Cardiac muscle cell (in vitro differentiated cells and primary cell): ENCODE data around the gene MYOD1. TPM values are rescaled to one million over a fixed set of nuclear protein-coding genes. Genes with fewer than 3 reads are reported as not detected.

ENCODE experiments used
- DNase-seq, 2 donors: peaks; one replicate each; pipeline versions ENCODE4 v3.0.0 to v3.0.0-alpha.2; 2010 to 2017; ENCODE audit warnings: low read depth in 1 of 2, low spot score in 1 of 2
- H3K27ac ChIP-seq: fragments of 200-600 bp; sonication (generic); 2 replicates; pipeline ENCODE4 v1.5.1; 2016
- H3K27me3 ChIP-seq: fragments of 200-600 bp; sonication (generic); 2 replicates; pipeline ENCODE4 v1.6.0; 2016; ENCODE audit warnings: control low read depth
- H3K36me3 ChIP-seq: fragments of 200-600 bp; sonication (generic); 2 replicates; pipeline ENCODE4 v1.5.1; 2016; ENCODE audit warnings: control low read depth
- H3K4me1 ChIP-seq: fragments of 200-600 bp; sonication (generic); 2 replicates; pipeline ENCODE4 v1.8.1; 2017; ENCODE audit warnings: low read depth, mild to moderate bottlenecking, mixed run types
- H3K4me3 ChIP-seq: fragments of 200-600 bp; sonication (generic); 2 replicates; pipeline ENCODE4 v1.5.1; 2016; ENCODE audit warnings: mild to moderate bottlenecking
- H3K9me3 ChIP-seq: fragments of 200-600 bp; sonication (generic); 2 replicates; pipeline ENCODE4 v1.5.1; 2017; ENCODE audit warnings: low read depth, mild to moderate bottlenecking, control low read depth
- polyA plus RNA-seq: library from polyadenylated mRNA; unstranded; fragments of >200 nt; fragmentation: Nextera tagmentation; extraction: Ambion mirVana; gene quantifications from 2 replicates; pipeline ENCODE4 v1.2.1, GENCODE V29; 2016
- total RNA-seq: library from RNA; depleted of rRNA; stranded (reverse); fragments of >200 nt; gene quantifications from 2 replicates; pipeline ENCODE4 v1.2.3, GENCODE V29; 2016
- TF ChIP-seq, protein P1 (sequence below): IDR thresholded peaks from 2 replicates; pipeline ENCODE4 v1.5.1; 2012; ENCODE audit warnings: low read depth, mild to moderate bottlenecking, low read length

MYOD1 gene
- total and polyA plus RNA-seq, 2 experiments from 2014 or later, result not detected

DNA sequence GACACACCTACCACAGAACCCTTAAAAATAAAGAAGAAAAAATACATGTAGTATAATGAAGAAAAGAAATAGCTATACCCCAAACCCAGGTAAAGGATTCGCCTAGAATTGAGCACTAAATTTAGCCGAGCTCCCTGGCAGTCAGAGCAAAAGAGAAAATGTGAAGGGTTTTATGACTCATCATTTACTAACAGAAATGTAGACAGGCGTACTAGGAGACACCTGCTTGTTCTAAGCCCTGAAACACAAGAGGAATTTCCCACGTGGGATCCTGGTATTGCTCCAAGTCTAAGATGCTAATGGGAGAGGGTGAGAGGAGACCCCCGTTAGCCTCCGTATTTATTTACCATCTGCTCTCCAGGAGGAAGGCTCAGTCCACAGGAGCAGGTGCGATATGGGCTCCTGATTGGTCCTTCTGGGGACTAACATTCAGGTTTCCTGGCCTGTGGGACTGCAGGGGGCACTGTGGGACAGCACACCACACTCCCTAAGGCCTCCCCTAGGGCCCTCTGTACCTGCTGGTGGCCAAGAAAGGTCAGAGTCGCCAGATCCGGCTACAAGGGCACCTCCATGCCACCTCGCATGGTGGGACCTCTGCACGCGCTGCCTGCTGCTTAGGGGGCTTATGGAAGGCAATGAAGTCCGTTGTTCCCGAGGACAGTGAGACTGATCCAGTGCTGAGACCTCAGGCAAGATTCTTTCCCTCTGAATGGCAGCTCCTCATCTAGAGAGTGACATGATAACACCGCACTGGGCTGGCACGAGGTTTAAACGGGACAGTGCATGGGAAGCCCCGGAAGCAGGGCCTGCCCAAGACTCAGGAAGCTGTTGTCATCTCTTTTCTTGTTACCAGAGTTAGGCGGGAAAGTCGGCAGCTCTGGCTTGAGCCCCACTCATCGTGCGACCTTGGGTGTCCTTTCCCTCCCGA lies 41.0 kb downstream of the MYOD1 start:
- Histone ChIP-seq H3K4me3 (no peak overlapping the region), H3K27me3 (peaks cover 12% of the 10 kb centered on the region), H3K4me1 (no peaks in the 10 kb centered on the region), H3K9me3 (no peaks in the 10 kb centered on the region), H3K36me3 (no peaks in the 10 kb centered on the region), H3K27ac (no peak overlapping the region)
- TF ChIP-seq, protein P1, sequence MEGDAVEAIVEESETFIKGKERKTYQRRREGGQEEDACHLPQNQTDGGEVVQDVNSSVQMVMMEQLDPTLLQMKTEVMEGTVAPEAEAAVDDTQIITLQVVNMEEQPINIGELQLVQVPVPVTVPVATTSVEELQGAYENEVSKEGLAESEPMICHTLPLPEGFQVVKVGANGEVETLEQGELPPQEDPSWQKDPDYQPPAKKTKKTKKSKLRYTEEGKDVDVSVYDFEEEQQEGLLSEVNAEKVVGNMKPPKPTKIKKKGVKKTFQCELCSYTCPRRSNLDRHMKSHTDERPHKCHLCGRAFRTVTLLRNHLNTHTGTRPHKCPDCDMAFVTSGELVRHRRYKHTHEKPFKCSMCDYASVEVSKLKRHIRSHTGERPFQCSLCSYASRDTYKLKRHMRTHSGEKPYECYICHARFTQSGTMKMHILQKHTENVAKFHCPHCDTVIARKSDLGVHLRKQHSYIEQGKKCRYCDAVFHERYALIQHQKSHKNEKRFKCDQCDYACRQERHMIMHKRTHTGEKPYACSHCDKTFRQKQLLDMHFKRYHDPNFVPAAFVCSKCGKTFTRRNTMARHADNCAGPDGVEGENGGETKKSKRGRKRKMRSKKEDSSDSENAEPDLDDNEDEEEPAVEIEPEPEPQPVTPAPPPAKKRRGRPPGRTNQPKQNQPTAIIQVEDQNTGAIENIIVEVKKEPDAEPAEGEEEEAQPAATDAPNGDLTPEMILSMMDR, result peak; percentile 72
- DNase-seq, result peak; percentile 55 to 78

DNA sequence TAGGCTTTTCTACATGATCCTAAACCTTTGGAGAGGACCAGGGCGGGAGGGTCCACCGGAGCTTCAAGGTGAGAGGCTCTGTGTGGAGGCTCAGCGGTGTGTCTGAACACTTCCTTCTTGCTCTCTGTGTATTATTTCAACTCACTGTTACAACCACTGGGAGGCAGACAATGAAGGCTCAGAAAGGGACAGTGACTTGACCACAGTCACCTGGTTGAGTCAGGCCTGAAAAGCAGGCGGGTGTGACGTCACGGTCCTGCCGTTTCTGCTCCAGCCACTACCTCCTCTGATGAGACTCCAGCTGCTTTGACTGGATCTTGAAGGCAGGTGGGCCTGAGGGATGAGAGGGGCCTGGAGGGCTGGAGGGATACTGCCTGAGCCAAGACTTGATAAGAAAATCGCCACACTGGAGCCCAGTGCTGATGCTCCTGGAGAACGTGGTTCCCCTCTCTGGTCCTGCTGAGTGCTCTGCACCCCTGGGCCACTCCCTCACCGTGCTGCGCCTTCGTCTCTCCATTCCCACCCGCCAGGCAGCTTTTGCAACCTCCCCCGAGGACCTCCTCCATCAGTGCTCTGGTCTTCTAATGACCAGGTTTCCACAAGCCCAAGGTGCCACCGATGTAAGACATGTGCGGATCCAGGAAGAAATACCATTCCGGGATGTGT lies 43.1 kb downstream of the MYOD1 start:
- Histone ChIP-seq H3K36me3 (no peaks in the 10 kb centered on the region), H3K4me1 (no peaks in the 10 kb centered on the region), H3K27ac (no peak overlapping the region), H3K27me3 (peaks cover 4% of the 10 kb centered on the region), H3K9me3 (no peaks in the 10 kb centered on the region), H3K4me3 (no peak overlapping the region)
- no peak for DNase-seq
- TF ChIP-seq, protein P1, result no peak

GRCh38 chr11:17763244-17763643 lies 43.9 kb downstream of the MYOD1 start:
- Histone ChIP-seq H3K4me3 (no peak overlapping the region), H3K27ac (no peak overlapping the region), H3K9me3 (no peaks in the 10 kb centered on the region), H3K36me3 (no peaks in the 10 kb centered on the region), H3K4me1 (no peaks in the 10 kb centered on the region), H3K27me3 (no peaks in the 10 kb centered on the region)
- no peak for DNase-seq
- TF ChIP-seq, protein P1, result no peak

- no peaks in the 10 kb centered on the region for H3K36me3 ChIP-seq
- DNase-seq, result no peak
- H3K4me3 ChIP-seq, result no peak overlapping the region
- no peaks in the 10 kb centered on the region for H3K9me3 ChIP-seq
- no peaks in the 10 kb centered on the region for H3K4me1 ChIP-seq
- H3K27ac ChIP-seq, result no peak overlapping the region
- no peaks in the 10 kb centered on the region for H3K27me3 ChIP-seq
- TF ChIP-seq, protein P1, result no peak
These were observed 44.3 kb downstream of the MYOD1 start for GRCh38 chr11:17763703-17764102.

- no peak overlapping the region for H3K27ac ChIP-seq
- H3K4me1 ChIP-seq, result no peaks in the 10 kb centered on the region
- TF ChIP-seq, protein P1, result no peak
- H3K36me3 ChIP-seq, result no peaks in the 10 kb centered on the region
- H3K27me3 ChIP-seq, result no peaks in the 10 kb centered on the region
- H3K4me3 ChIP-seq, result no peak overlapping the region
- no peak for DNase-seq
- H3K9me3 ChIP-seq, result no peaks in the 10 kb centered on the region
These were observed 45.3 kb downstream of the MYOD1 start for GRCh38 chr11:17764446-17765218.
